Neural progenitor cell (in vitro differentiated cells): ENCODE data around the gene KRT13.

Source experiments
- EZH2 ChIP-seq: fragments of 200-600 bp; sonication (generic); IDR thresholded peaks from 2 replicates; pipeline ENCODE4 v1.6.1; 2017; ENCODE audit warnings: antibody characterized with exemption, mild to moderate bottlenecking, moderate library complexity
- TF ChIP-seq, protein P1 (sequence below): fragments of 200-600 bp; sonication (generic); IDR thresholded peaks from 2 replicates; pipeline ENCODE4 v1.5.1; 2017; ENCODE audit warnings: antibody characterized with exemption, mild to moderate bottlenecking

DNA sequence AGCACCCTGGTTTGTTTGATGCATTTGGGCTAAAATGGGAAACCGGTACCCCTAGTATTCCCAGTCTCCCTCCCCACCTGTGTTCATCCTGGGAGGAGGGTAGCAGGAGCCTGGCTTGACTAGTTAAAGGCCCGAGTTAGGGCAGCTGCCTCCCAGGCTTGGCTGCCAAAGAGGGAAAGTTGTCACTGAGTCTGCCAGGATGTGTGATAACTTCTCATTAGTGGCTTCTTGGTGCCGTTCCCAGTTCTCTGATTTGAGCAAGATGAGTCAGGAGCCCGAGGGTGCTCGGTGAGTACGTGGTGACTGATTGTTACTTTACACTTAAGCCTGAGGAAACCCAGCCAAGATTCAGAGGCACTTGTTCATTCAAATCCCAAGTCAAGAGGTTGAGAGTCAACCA, 40.7 kb downstream of the KRT13 start:
- TF ChIP-seq, protein P1, sequence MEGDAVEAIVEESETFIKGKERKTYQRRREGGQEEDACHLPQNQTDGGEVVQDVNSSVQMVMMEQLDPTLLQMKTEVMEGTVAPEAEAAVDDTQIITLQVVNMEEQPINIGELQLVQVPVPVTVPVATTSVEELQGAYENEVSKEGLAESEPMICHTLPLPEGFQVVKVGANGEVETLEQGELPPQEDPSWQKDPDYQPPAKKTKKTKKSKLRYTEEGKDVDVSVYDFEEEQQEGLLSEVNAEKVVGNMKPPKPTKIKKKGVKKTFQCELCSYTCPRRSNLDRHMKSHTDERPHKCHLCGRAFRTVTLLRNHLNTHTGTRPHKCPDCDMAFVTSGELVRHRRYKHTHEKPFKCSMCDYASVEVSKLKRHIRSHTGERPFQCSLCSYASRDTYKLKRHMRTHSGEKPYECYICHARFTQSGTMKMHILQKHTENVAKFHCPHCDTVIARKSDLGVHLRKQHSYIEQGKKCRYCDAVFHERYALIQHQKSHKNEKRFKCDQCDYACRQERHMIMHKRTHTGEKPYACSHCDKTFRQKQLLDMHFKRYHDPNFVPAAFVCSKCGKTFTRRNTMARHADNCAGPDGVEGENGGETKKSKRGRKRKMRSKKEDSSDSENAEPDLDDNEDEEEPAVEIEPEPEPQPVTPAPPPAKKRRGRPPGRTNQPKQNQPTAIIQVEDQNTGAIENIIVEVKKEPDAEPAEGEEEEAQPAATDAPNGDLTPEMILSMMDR: no peak
- no peak for TF ChIP-seq EZH2
